ENCODE results near the gene RARB. TPM values are rescaled to one million over a fixed set of nuclear protein-coding genes. Genes with fewer than 3 reads are reported as not detected.

The RARB gene
- total and polyA plus RNA-seq, 2 of the 13 experiments (the other 11 are each of a cell fraction or from before 2014, with no cell fraction given): 0.16 TPM; not detected in 1

DNA sequence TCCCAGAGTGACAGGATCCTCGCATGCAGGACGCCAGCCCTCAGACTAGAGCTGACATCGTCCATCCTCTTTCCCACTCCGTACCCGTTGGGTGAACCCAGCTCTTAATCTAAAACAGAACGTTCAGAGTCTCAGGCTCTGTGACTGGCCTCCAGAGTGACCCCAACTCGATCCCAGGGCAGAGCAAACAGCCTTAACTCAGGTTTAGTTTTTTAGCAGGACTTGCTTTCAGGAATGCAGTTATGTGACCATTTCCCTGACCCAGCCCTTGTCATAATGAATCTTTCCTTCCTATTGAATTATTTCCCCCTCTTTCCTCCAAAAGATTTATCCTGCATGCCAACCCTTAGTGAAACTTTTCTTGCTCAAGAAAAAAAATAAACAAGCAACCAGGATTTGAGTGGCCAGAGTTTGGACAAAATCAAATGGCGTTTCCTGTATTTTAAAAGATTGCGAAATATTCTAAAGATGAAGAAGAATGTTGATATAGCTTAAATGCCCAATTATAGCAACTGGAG lies 47.8 kb upstream of the RARB start:
- no peaks in the 10 kb centered on the region for H3K27me3 ChIP-seq (ENCODE audit: control insufficient read depth in 1 of 2, insufficient read depth in 2 of 2, low read length in 2 of 2)
- no peak overlapping the region for H3K4me3 ChIP-seq (replicated peaks in 1 of 3; ENCODE audit: insufficient read depth in 1 of 3, low read depth in 2 of 3, low read length in 3 of 3)
- no peak overlapping the region for H3K9ac ChIP-seq (ENCODE audit: insufficient read depth, low read depth, low read length)
- no peaks in the 10 kb centered on the region for H3K79me2 ChIP-seq (ENCODE audit: insufficient read depth, low read length)
- FAIRE-seq (no peak), DNase-seq (ENCODE audit: low spot score) (no peak), ATAC-seq (no peak)
- intact Hi-C loops (cut with micrococcal nuclease; ENCODE audit: unreplicated experiment) (no loop called here), in situ Hi-C loops (cut with HindIII; ENCODE audit: extremely low pct_ligation_motif_present, low pct_unique_long_range_greater_than_20kb) (no loop called here)
- 4% methylated on average over 6 of the region's 9 CpGs for WGBS (ENCODE audit: low lambda C conversion rate)
- no peak overlapping the region for H2AFZ ChIP-seq (ENCODE audit: low read length)
- H3K27ac ChIP-seq (ENCODE audit: extremely low read length, insufficient read depth, low read length): no peak overlapping the region
- no peak overlapping the region for H3K4me2 ChIP-seq (ENCODE audit: low read depth, low read length)
- POLR2A ChIA-PET: no interaction called here
- CTCF ChIA-PET (ENCODE audit: low intra/inter-chr PET ratio, low total read pairs): no interaction called here
- H3K36me3 ChIP-seq (replicated peaks in 1 of 2; ENCODE audit: control insufficient read depth in 1 of 2, insufficient read depth in 2 of 2, low read length in 2 of 2): no peaks in the 10 kb centered on the region
- no peaks in the 10 kb centered on the region for H4K20me1 ChIP-seq (ENCODE audit: insufficient read depth, low read length)
- H3K9me3 ChIP-seq (ENCODE audit: low read length): no peaks in the 10 kb centered on the region
- no TSS peak for BruUV-seq (replicated peaks)
- TF ChIP-seq, protein P1, sequence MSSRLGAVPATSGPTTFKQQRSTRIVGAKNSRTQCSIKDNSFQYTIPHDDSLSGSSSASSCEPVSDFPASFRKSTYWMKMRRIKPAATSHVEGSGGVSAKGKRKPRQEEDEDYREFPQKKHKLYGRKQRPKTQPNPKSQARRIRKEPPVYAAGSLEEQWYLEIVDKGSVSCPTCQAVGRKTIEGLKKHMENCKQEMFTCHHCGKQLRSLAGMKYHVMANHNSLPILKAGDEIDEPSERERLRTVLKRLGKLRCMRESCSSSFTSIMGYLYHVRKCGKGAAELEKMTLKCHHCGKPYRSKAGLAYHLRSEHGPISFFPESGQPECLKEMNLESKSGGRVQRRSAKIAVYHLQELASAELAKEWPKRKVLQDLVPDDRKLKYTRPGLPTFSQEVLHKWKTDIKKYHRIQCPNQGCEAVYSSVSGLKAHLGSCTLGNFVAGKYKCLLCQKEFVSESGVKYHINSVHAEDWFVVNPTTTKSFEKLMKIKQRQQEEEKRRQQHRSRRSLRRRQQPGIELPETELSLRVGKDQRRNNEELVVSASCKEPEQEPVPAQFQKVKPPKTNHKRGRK (CRISPR knock-in tag; IDR thresholded peaks at IDR 0.05): no peak
- peak; percentile 60 for TF ChIP-seq CEBPB (IDR thresholded peaks at IDR 0.05; ENCODE audit: borderline replicate concordance, low read depth, low read length)
- H3K4me1 ChIP-seq (ENCODE audit: insufficient read depth, low read length): no peaks in the 10 kb centered on the region

GRCh38 chr3:25381083-25381482 lies 47.0 kb upstream of the RARB start:
- Histone ChIP-seq H4K20me1 (ENCODE audit: insufficient read depth, low read length) (no peaks in the 10 kb centered on the region), H3K27me3 (ENCODE audit: control insufficient read depth in 1 of 2, insufficient read depth in 2 of 2, low read length in 2 of 2) (no peaks in the 10 kb centered on the region), H3K36me3 (replicated peaks in 1 of 2; ENCODE audit: control insufficient read depth in 1 of 2, insufficient read depth in 2 of 2, low read length in 2 of 2) (no peaks in the 10 kb centered on the region), H2AFZ (ENCODE audit: low read length) (no peak overlapping the region), H3K9ac (ENCODE audit: insufficient read depth, low read depth, low read length) (no peak overlapping the region), H3K9me3 (ENCODE audit: low read length) (no peaks in the 10 kb centered on the region), H3K79me2 (ENCODE audit: insufficient read depth, low read length) (no peaks in the 10 kb centered on the region), H3K4me2 (ENCODE audit: low read depth, low read length) (no peak overlapping the region), H3K4me3 (replicated peaks in 1 of 3; ENCODE audit: insufficient read depth in 1 of 3, low read depth in 2 of 3, low read length in 3 of 3) (no peak overlapping the region), H3K27ac (ENCODE audit: extremely low read length, insufficient read depth, low read length) (no peak overlapping the region), H3K4me1 (ENCODE audit: insufficient read depth, low read length) (no peaks in the 10 kb centered on the region)
- TF ChIP-seq NFKB2 (CRISPR knock-in tag; IDR thresholded peaks at IDR 0.05; ENCODE audit: borderline replicate concordance) (no peak), ZFAT (CRISPR knock-in tag; conservative IDR thresholded peaks at IDR 0.05) (no peak), ZNF260 (CRISPR knock-in tag; IDR thresholded peaks at IDR 0.05; ENCODE audit: borderline replicate concordance, low read depth) (no peak), TCF12 (IDR thresholded peaks at IDR 0.05) (no peak), TCF12 (CRISPR knock-in tag; IDR thresholded peaks at IDR 0.05) (no peak), SRSF4 (IDR thresholded peaks at IDR 0.05; ENCODE audit: low read depth, low read length, poor library complexity, severe bottlenecking) (no peak), ZNF850 (CRISPR knock-in tag; conservative IDR thresholded peaks at IDR 0.05) (no peak), ZNF12 (CRISPR knock-in tag; IDR thresholded peaks at IDR 0.05) (no peak), ZNF550 (CRISPR knock-in tag; IDR thresholded peaks at IDR 0.05; ENCODE audit: borderline replicate concordance) (no peak)
- in situ Hi-C loops (cut with HindIII; ENCODE audit: extremely low pct_ligation_motif_present, low pct_unique_long_range_greater_than_20kb): no loop called here
- no peak for DNase-seq (ENCODE audit: low spot score)
- ChIA-PET CTCF (ENCODE audit: low intra/inter-chr PET ratio, low total read pairs) (no interaction called here), POLR2A (no interaction called here)
- intact Hi-C loops (cut with micrococcal nuclease; ENCODE audit: unreplicated experiment): no loop called here
- WGBS (ENCODE audit: low lambda C conversion rate): 35% methylated on average over 3 of the region's 3 CpGs
- ATAC-seq: no peak
- FAIRE-seq: no peak
- no TSS peak for BruUV-seq (replicated peaks)

Data from HepG2 (cell line).